VCaP (cell line): ENCODE results near the gene CCIN.

Source experiments
- H3K27ac ChIP-seq: fragments of 450-650 bp; 2 replicates; pipeline ENCODE4 v1.5.1; 2017
- CTCF ChIP-seq: fragments of 450-650 bp; conservative IDR thresholded peaks from 2 replicates; pipeline ENCODE4 v1.5.1; 2017; ENCODE audit warnings: mild to moderate bottlenecking, moderate library complexity

The CCIN gene

GRCh38 chr9:36141288-36141687 lies 27.9 kb upstream of the CCIN start:
- peak; percentile 74 for TF ChIP-seq CTCF
- H3K27ac ChIP-seq = peak overlapping the region; percentile 17; the same call in 1 of the 2 replicates

- no peak for TF ChIP-seq CTCF
- H3K27ac ChIP-seq = no peak overlapping the region
Observed at GRCh38 chr9:36141761-36142160, 27.4 kb upstream of the CCIN start.

GRCh38 chr9:36142510-36143244 lies 26.5 kb upstream of the CCIN start:
- no peak overlapping the region for H3K27ac ChIP-seq
- TF ChIP-seq CTCF = no peak

- no peak for TF ChIP-seq CTCF
- no peak overlapping the region for H3K27ac ChIP-seq
Observed at GRCh38 chr9:36143245-36143641, 25.9 kb upstream of the CCIN start.

GRCh38 chr9:36144309-36145232 lies 24.6 kb upstream of the CCIN start:
- TF ChIP-seq CTCF = no peak
- H3K27ac ChIP-seq = no peak overlapping the region

- H3K27ac ChIP-seq = no peak overlapping the region
- TF ChIP-seq CTCF = no peak
Observed at GRCh38 chr9:36145970-36146369, 23.2 kb upstream of the CCIN start.

GRCh38 chr9:36146651-36147050 lies 22.5 kb upstream of the CCIN start:
- H3K27ac ChIP-seq = no peak overlapping the region
- TF ChIP-seq CTCF = no peak
